K562 (cell line): ENCODE results near the gene NGRN. TPM values are rescaled to one million over a fixed set of nuclear protein-coding genes. Genes with fewer than 3 reads are reported as not detected.

Source experiments
- ATAC-seq: fragments of 200-7000 bp; cut with Tn5 transposase; 3 replicates; pipeline ENCODE4 v1.9.1; 2020; ENCODE audit warnings: moderate library complexity
- BruUV-seq: library from RNA; stranded (reverse); fragments of 400-500 nt; replicated peaks from 2 replicates; lab custom pipeline; 2021; lab: Mats Ljungman, UMichigan
- CTCF ChIA-PET: fragments of 300-600 bp; formaldehyde crosslinking; extraction: SDS; loops from one replicate; lab custom pipeline; 2021; ENCODE audit warnings: low intra/inter-chr PET ratio; lab: Yijun Ruan, JAX
- POLR2A ChIA-PET: fragments of 300-600, 350-650 bp; sonication (Branson Sonifier 250); formaldehyde crosslinking; extraction: SDS; loops from one replicate; lab custom pipeline; 2021; ENCODE audit warnings: antibody characterized with exemption, inconsistent platforms; lab: Yijun Ruan, JAX
- DNase-seq, 4 experiments: peaks; one replicate each; pipeline versions ENCODE4 v3.0.0 to v3.0.0-alpha.2; 2011 to 2018; ENCODE audit warnings: low spot score in 3 of 4, mixed read lengths in 3 of 4; ENCODE audit errors: extremely low read depth in 1 of 4
- FAIRE-seq: peaks from 2 replicates; lab custom pipeline; 2011; peaks lifted over from hg19 to GRCh38; lab: Jason Lieb, UNC
- H2AFZ ChIP-seq: 2 replicates; pipeline ENCODE4 v1.6.0; 2011; ENCODE audit warnings: low read depth, low read length, control low read depth, inconsistent platforms
- H3K27ac ChIP-seq: fragments of 200-600 bp; 3 replicates; pipeline ENCODE4 v1.8.0; 2011; ENCODE audit warnings: low read depth, mild to moderate bottlenecking, control low read depth, inconsistent platforms, low read length, moderate library complexity, mixed read lengths; ENCODE audit errors: extremely low read depth
- H3K27me3 ChIP-seq, 2 experiments: fragments of 300-600 bp in 1 of 2; 2 replicates in 1 of 2; 3 replicates in 1 of 2; pipeline versions ENCODE4 v1.6.0 to v1.8.0; 2011; ENCODE audit warnings: inconsistent platforms in 2 of 2, low read length in 2 of 2, mild to moderate bottlenecking in 1 of 2, mixed read lengths in 1 of 2, moderate library complexity in 1 of 2; ENCODE audit not compliant: control insufficient read depth in 2 of 2, insufficient read depth in 2 of 2
- H3K36me3 ChIP-seq: fragments of 300-600 bp; 3 replicates; pipeline ENCODE4 v1.8.0; 2011; ENCODE audit warnings: mild to moderate bottlenecking, low read length, inconsistent platforms; ENCODE audit not compliant: control insufficient read depth, insufficient read depth
- H3K4me1 ChIP-seq, 2 experiments: fragments of 200-600 bp in 1 of 2; replicated peaks in 1 of 2; 2 replicates in 1 of 2; 3 replicates in 1 of 2; pipeline versions ENCODE4 v1.5.1 to v1.8.0; 2011; ENCODE audit warnings: inconsistent platforms in 2 of 2, low read length in 2 of 2, mild to moderate bottlenecking in 1 of 2, mixed read lengths in 1 of 2, moderate library complexity in 1 of 2; ENCODE audit not compliant: control insufficient read depth in 2 of 2, insufficient read depth in 2 of 2
- H3K4me2 ChIP-seq: 2 replicates; pipeline ENCODE4 v1.6.1; 2011; ENCODE audit warnings: low read length, control low read depth, inconsistent platforms, mixed read lengths; ENCODE audit not compliant: insufficient read depth
- H3K4me3 ChIP-seq: fragments of 200-600 bp; sonication (generic), shearing (Covaris generic); 2 replicates; pipeline ENCODE4 v1.5.1; 2016; ENCODE audit warnings: control low read depth, inconsistent platforms
- H3K79me2 ChIP-seq: fragments of 200-600 bp; 3 replicates; pipeline ENCODE4 v1.8.0; 2011; ENCODE audit warnings: low read length, inconsistent platforms; ENCODE audit not compliant: control insufficient read depth, insufficient read depth
- H3K9ac ChIP-seq, 2 experiments: 2 replicates each; pipeline versions ENCODE4 v1.6.0 to v1.6.1; 2011; ENCODE audit warnings: low read depth in 2 of 2, low read length in 2 of 2, control low read depth in 1 of 2, inconsistent platforms in 1 of 2, mild to moderate bottlenecking in 1 of 2, mixed read lengths in 1 of 2; ENCODE audit not compliant: insufficient read depth in 1 of 2
- H3K9me1 ChIP-seq: one replicate; pipeline ENCODE4 v1.6.0; 2011; ENCODE audit warnings: inconsistent platforms, mild to moderate bottlenecking, low read length, moderate library complexity; ENCODE audit not compliant: control insufficient read depth, insufficient read depth
- H3K9me3 ChIP-seq: replicated peaks from 2 replicates; pipeline ENCODE4 v1.5.1; 2011; ENCODE audit warnings: low read depth, low read length, inconsistent platforms; ENCODE audit not compliant: control insufficient read depth, insufficient read depth
- H4K20me1 ChIP-seq: replicated peaks from 2 replicates; pipeline ENCODE4 v1.6.1; 2011; ENCODE audit warnings: low read length, inconsistent platforms, mixed read lengths; ENCODE audit not compliant: control insufficient read depth, insufficient read depth
- FOXJ3 ChIP-seq: sonication (generic); formaldehyde crosslinking; IDR thresholded peaks from 2 replicates; pipeline ENCODE4 v1.4.0; 2020; ENCODE audit warnings: mild to moderate bottlenecking, missing genetic modification reagents
- HLTF ChIP-seq: fragments of 450-650 bp; IDR thresholded peaks from 2 replicates; pipeline ENCODE4 v1.6.1; 2016
- ILF3 ChIP-seq: fragments of 450-650 bp; IDR thresholded peaks from 2 replicates; pipeline ENCODE4 v1.6.1; 2018; ENCODE audit warnings: antibody characterized with exemption, mild to moderate bottlenecking, moderate library complexity, borderline replicate concordance
- ILK ChIP-seq: fragments of 450-650 bp; IDR thresholded peaks from 2 replicates; pipeline ENCODE4 v1.6.1; 2016; ENCODE audit warnings: missing genetic modification characterization, low read depth, mild to moderate bottlenecking, missing compliant biosample characterization, moderate library complexity, borderline replicate concordance
- IRF9 ChIP-seq: fragments of 450-650 bp; IDR thresholded peaks from 2 replicates; pipeline ENCODE4 v1.6.1; 2016; ENCODE audit warnings: missing biosample characterization, missing genetic modification characterization
- RHOXF2B ChIP-seq: fragments of 250-450 bp; sonication (Bioruptor Pico); conservative IDR thresholded peaks from 2 replicates; pipeline ENCODE4 v1.5.1; 2021
- SNIP1 ChIP-seq: fragments of 450-650 bp; IDR thresholded peaks from 2 replicates; pipeline ENCODE4 v1.7.1; 2017; ENCODE audit warnings: low read depth, mild to moderate bottlenecking
- THRAP3 ChIP-seq: fragments of 450-650 bp; IDR thresholded peaks from 2 replicates; pipeline ENCODE4 v1.6.1; 2016; ENCODE audit warnings: mild to moderate bottlenecking, inconsistent platforms, borderline replicate concordance
- ZBTB7A ChIP-seq: IDR thresholded peaks from 2 replicates; pipeline ENCODE4 v1.6.1; 2011; ENCODE audit warnings: low read depth, mild to moderate bottlenecking, low read length, moderate library complexity, borderline replicate concordance; ENCODE audit not compliant: control insufficient read depth
- WGBS: fragments of 100-300 bp; shearing (Covaris generic); methylation state at CpG from one replicate; pipeline ENCODE4 v1.1.6; 2016; ENCODE audit warnings: low coverage, mixed read lengths; ENCODE audit not compliant: insufficient coverage; ENCODE audit errors: missing lambda C conversion rate; 5-methylcytosine and 5-hydroxymethylcytosine counted together
- in situ Hi-C: fragments of 300-500 bp; cut with MboI; formaldehyde crosslinking; loops from 4 replicates; pipeline ENCODE4 v1.15.0; 2018; ENCODE audit warnings: inconsistent platforms, mixed read lengths
- intact Hi-C: fragments of 100-400 bp; cut with micrococcal nuclease; formaldehyde crosslinking; loops from 2 replicates; pipeline ENCODE4 v1.14.2; 2022
- polyA plus RNA-seq, 8 experiments: library from polyadenylated mRNA; depleted of rRNA in 4 of 8; stranded (reverse) in 5 of 8; unstranded in 3 of 8; fragments of >200 nt; fragmentation: Nextera tagmentation in 2 of 8; fragmentation: Illumina TruSeq in 1 of 8; extraction: Ambion mirVana in 2 of 8; extraction: Trizol in 1 of 8; gene quantifications; 2 replicates each; pipeline versions ENCODE4 v1.2.1 to v1.2.3, GENCODE V29; 2011 to 2014; ENCODE audit warnings: inconsistent platforms in 1 of 8, missing spikeins in 1 of 8
- total RNA-seq, 7 experiments: library from RNA; depleted of rRNA in 6 of 7; stranded (reverse); fragments of >200 nt in 6 of 7; fragmentation: Illumina TruSeq in 2 of 7; extraction: Trizol in 2 of 7; gene quantifications; 2 replicates each; pipeline versions ENCODE4 v1.2.1 to v1.2.3, GENCODE V29; 2011 to 2021; ENCODE audit warnings: low replicate concordance in 1 of 7
- TF ChIP-seq, protein P1 (sequence below): fragments of 450-650 bp; formaldehyde crosslinking; IDR thresholded peaks from 2 replicates; pipeline ENCODE4 v1.4.0; 2020; ENCODE audit warnings: mild to moderate bottlenecking, moderate library complexity
- TF ChIP-seq, protein P2 (sequence below): fragments of 450-650 bp; IDR thresholded peaks from 2 replicates; pipeline ENCODE4 v1.6.1; 2016; ENCODE audit warnings: antibody characterized with exemption

The NGRN gene
- total and polyA plus RNA-seq, 9 of the 15 experiments (the other 6 are each of a cell fraction or from before 2014, with no cell fraction given) = 14.0 to 73.4 (median 60.0) TPM

GRCh38 chr15:90294601-90295269, 29.3 kb downstream of the NGRN start (continued):
- TF ChIP-seq, protein P1, sequence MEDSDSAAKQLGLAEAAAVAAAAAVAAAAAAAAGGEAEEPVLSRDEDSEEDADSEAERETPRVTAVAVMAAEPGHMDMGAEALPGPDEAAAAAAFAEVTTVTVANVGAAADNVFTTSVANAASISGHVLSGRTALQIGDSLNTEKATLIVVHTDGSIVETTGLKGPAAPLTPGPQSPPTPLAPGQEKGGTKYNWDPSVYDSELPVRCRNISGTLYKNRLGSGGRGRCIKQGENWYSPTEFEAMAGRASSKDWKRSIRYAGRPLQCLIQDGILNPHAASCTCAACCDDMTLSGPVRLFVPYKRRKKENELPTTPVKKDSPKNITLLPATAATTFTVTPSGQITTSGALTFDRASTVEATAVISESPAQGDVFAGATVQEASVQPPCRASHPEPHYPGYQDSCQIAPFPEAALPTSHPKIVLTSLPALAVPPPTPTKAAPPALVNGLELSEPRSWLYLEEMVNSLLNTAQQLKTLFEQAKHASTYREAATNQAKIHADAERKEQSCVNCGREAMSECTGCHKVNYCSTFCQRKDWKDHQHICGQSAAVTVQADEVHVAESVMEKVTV (CRISPR knock-in tag) = 0 out of 2 replicates have a peak, but pooled peaks have one; percentile 9
- TF ChIP-seq ILF3 (no peak), THRAP3 (no peak), ZBTB7A (no peak), IRF9 (tag) (no peak)

DNA sequence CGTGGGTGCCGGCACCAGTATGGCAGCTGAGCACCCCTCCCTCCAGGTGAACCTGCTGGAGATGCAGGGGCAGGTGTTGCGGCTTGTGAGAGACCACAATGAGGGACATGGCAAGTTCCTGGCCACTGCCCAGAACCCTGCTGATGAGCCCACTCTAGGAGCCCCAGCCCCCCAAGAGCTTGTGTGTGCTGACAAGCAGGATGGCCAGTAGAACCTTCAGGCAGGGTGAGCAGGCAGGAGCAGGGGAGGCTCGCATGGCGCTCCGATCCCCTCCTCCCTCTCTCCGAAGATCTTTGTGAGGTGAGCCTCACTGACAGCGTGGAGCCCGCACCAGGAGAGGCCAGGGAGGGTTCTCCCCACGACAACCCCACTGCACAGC, 29.8 kb downstream of the NGRN start:
- Histone ChIP-seq H3K9me1 (no peaks in the 10 kb centered on the region), H3K27me3 (no peaks in the 10 kb centered on the region; a peak in 1 of 5 replicates), H3K27ac (no peak overlapping the region), H4K20me1 (no peaks in the 10 kb centered on the region), H3K4me2 (peak overlapping the region; percentile 41; the same call in 1 of the 2 replicates), H3K9ac (peak overlapping the region in 1 of 2 experiments; percentile 2; a peak in 1 of 4 replicates), H2AFZ (peak overlapping the region; percentile 55; the same call in 1 of the 2 replicates), H3K36me3 (no peaks in the 10 kb centered on the region), H3K4me3 (no peak overlapping the region), H3K9me3 (no peaks in the 10 kb centered on the region), H3K4me1 (peaks cover 0 to 27% of the 10 kb centered on the region in 2 experiments; a peak in 4 of 5 replicates), H3K79me2 (no peaks in the 10 kb centered on the region)
- in situ Hi-C loops = no loop called here
- ATAC-seq (peak; percentile 44), DNase-seq (no peak), FAIRE-seq (no peak)
- POLR2A ChIA-PET = interaction anchor here (0.6 kb wide), 2 partner anchors 49 to 958 kb away, joined by 3 read pairs; no protein-coding TSS in a partner anchor
- no TSS peak for BruUV-seq
- intact Hi-C loops = loop anchor here (1.0 to 10.0 kb wide), 2 partner anchors 187 to 640 kb away; partner anchors contain the start of genes HDDC3 and UNC45A
- 31% methylated on average over 4 of the region's 10 CpGs for WGBS
- TF ChIP-seq FOXJ3 (CRISPR knock-in tag) (no peak), SNIP1 (no peak), RHOXF2B (CRISPR knock-in tag) (no peak), HLTF (no peak), ILK (tag) (no peak)
- TF ChIP-seq, protein P2, sequence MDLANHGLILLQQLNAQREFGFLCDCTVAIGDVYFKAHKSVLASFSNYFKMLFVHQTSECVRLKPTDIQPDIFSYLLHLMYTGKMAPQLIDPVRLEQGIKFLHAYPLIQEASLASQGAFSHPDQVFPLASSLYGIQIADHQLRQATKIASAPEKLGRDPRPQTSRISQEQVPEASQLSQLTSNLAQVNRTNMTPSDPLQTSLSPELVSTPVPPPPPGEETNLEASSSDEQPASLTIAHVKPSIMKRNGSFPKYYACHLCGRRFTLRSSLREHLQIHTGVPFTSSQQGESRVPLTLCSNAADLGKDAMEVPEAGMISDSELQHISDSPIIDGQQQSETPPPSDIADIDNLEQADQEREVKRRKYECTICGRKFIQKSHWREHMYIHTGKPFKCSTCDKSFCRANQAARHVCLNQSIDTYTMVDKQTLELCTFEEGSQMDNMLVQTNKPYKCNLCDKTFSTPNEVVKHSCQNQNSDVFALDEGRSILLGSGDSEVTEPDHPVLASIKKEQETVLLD = no peak
- CTCF ChIA-PET = interaction anchor here (0.9 to 3.8 kb wide), 2 partner anchors 187 to 590 kb away, joined by 3 to 46 read pairs; no protein-coding TSS in a partner anchor
